ENCODE measurements around the gene DUOX1.

Gene DUOX1

GRCh38 chr15:45105586-45105985 is 24.2 kb upstream of the DUOX1 start:
- no peaks in the 10 kb centered on the region for H3K4me1 ChIP-seq (ENCODE audit: insufficient read depth, low read length, poor library complexity, severe bottlenecking)
- H3K79me2 ChIP-seq (ENCODE audit: insufficient read depth, low read length): no peaks in the 10 kb centered on the region
- no peak overlapping the region for H3K4me2 ChIP-seq (ENCODE audit: low read depth, low read length, poor library complexity, severe bottlenecking)
- H3K9me3 ChIP-seq (ENCODE audit: insufficient read depth, low read depth, low read length): no peaks in the 10 kb centered on the region
- H3F3A ChIP-seq (ENCODE audit: low read depth): no peaks in the 10 kb centered on the region
- H3K9ac ChIP-seq (ENCODE audit: low read depth, low read length, poor library complexity, severe bottlenecking): no peak overlapping the region
- H2AFZ ChIP-seq (ENCODE audit: low read length): no peak overlapping the region
- H3K27me3 ChIP-seq (ENCODE audit: insufficient read depth, low read length, poor library complexity, severe bottlenecking): no peaks in the 10 kb centered on the region
- H3K36me3 ChIP-seq (ENCODE audit: insufficient read depth, low read length): no peaks in the 10 kb centered on the region
- TF ChIP-seq CTCF (conservative IDR thresholded peaks at IDR 0.05; ENCODE audit: low read length) (no peak), EZH2phosphoT487 (IDR thresholded peaks at IDR 0.05; ENCODE audit: borderline replicate concordance) (no peak)
- no peak overlapping the region for H3K4me3 ChIP-seq (ENCODE audit: low read length, poor library complexity, severe bottlenecking)
- H3K9me2 ChIP-seq (replicated peaks; ENCODE audit: low read depth, low read length): no peaks in the 10 kb centered on the region
- no peaks in the 10 kb centered on the region for H4K20me1 ChIP-seq (ENCODE audit: insufficient read depth, low read length, poor library complexity, severe bottlenecking)

- no peaks in the 10 kb centered on the region for H3K9me3 ChIP-seq (ENCODE audit: insufficient read depth, low read depth, low read length)
- no peak overlapping the region for H3K9ac ChIP-seq (ENCODE audit: low read depth, low read length, poor library complexity, severe bottlenecking)
- H4K20me1 ChIP-seq (ENCODE audit: insufficient read depth, low read length, poor library complexity, severe bottlenecking): no peaks in the 10 kb centered on the region
- H3K4me3 ChIP-seq (ENCODE audit: low read length, poor library complexity, severe bottlenecking): no peak overlapping the region
- H3K27me3 ChIP-seq (ENCODE audit: insufficient read depth, low read length, poor library complexity, severe bottlenecking): no peaks in the 10 kb centered on the region
- no peaks in the 10 kb centered on the region for H3K9me2 ChIP-seq (replicated peaks; ENCODE audit: low read depth, low read length)
- H3K79me2 ChIP-seq (ENCODE audit: insufficient read depth, low read length): no peaks in the 10 kb centered on the region
- no peak overlapping the region for H3K4me2 ChIP-seq (ENCODE audit: low read depth, low read length, poor library complexity, severe bottlenecking)
- no peaks in the 10 kb centered on the region for H3F3A ChIP-seq (ENCODE audit: low read depth)
- H2AFZ ChIP-seq (ENCODE audit: low read length): no peak overlapping the region
- H3K4me1 ChIP-seq (ENCODE audit: insufficient read depth, low read length, poor library complexity, severe bottlenecking): no peaks in the 10 kb centered on the region
- H3K36me3 ChIP-seq (ENCODE audit: insufficient read depth, low read length): no peaks in the 10 kb centered on the region
- TF ChIP-seq CTCF (conservative IDR thresholded peaks at IDR 0.05; ENCODE audit: low read length) (no peak), EZH2phosphoT487 (IDR thresholded peaks at IDR 0.05; ENCODE audit: borderline replicate concordance) (no peak)
Measured at GRCh38 chr15:45106002-45106790, 23.6 kb upstream of the DUOX1 start.

- Histone ChIP-seq H3K9me2 (replicated peaks; ENCODE audit: low read depth, low read length) (no peaks in the 10 kb centered on the region), H3K4me1 (ENCODE audit: insufficient read depth, low read length, poor library complexity, severe bottlenecking) (no peaks in the 10 kb centered on the region), H3K9me3 (ENCODE audit: insufficient read depth, low read depth, low read length) (no peaks in the 10 kb centered on the region), H3K9ac (ENCODE audit: low read depth, low read length, poor library complexity, severe bottlenecking) (no peak overlapping the region), H3K27me3 (ENCODE audit: insufficient read depth, low read length, poor library complexity, severe bottlenecking) (no peaks in the 10 kb centered on the region), H4K20me1 (ENCODE audit: insufficient read depth, low read length, poor library complexity, severe bottlenecking) (no peaks in the 10 kb centered on the region), H2AFZ (ENCODE audit: low read length) (no peak overlapping the region), H3K4me3 (ENCODE audit: low read length, poor library complexity, severe bottlenecking) (no peak overlapping the region), H3K79me2 (ENCODE audit: insufficient read depth, low read length) (no peaks in the 10 kb centered on the region), H3F3A (ENCODE audit: low read depth) (no peaks in the 10 kb centered on the region), H3K36me3 (ENCODE audit: insufficient read depth, low read length) (no peaks in the 10 kb centered on the region), H3K4me2 (ENCODE audit: low read depth, low read length, poor library complexity, severe bottlenecking) (no peak overlapping the region)
- TF ChIP-seq EZH2phosphoT487 (IDR thresholded peaks at IDR 0.05; ENCODE audit: borderline replicate concordance) (no peak), CTCF (conservative IDR thresholded peaks at IDR 0.05; ENCODE audit: low read length) (no peak)
Measured at GRCh38 chr15:45107941-45108630, 21.7 kb upstream of the DUOX1 start.
